ENCODE results near the gene ZSWIM1.

Gene ZSWIM1

DNA sequence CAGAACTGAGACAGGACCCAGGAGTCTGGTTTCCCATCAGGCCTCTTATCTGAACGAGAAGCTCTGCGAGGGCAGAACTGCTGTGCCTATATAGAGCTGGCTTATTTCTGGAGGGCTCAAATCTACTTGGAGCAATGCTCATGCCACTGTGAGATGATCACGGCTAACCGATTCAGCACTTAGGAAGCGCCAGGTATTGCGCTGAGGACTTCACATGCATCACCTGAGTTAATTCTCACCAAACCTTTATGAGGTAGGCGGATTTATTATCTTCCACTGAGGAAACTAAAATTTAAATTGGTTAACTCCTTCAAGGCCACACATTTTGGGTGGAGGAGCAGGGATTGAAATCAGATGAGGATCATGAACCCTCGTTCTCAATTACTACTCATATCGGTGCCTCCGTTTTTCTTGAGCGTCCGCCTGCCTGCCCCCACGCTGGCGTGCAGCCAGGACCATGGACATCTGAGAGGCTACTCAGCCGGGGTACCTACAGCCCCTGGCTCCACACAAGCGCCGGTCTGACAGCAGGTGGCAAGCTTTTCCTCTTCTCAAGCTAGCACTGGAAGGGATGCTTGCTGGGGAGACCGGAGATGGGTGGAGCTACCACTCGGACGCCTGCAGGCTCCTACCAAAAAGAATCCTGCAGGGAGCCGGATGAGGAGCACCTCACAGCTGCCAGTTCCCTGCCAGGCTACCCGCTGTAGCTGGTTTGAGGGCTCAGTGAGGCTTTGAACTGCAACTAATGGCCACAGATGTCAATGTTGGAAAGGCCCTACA lies 52.4 kb downstream of the ZSWIM1 start:
- DNase-seq, result peak; percentile 85

DNA sequence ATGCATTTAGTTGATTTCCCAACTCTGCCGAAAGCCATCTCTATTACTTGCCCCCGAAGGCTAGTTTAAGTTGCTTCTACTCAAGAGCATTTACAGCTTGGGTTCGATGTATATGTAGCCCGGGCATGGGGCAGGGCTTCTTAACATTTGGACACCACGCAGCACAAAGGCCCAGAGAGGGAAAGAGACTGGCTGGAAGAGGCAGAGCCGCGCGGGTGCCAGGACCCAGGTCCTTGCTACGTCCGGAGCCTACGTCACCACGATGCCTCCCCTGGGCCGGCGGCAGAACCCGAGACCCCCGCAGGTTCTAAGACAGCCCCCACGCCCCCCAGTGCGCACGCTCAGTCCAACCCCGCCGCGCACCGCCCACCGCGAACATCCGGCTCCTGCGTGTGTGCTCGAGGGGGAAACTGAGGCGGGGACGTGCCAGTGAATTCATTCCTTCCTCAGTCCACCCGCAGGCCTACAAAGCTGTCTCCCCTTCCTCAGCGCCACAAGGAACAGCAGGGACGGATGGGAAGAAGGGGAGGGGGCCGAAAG lies 53.1 kb downstream of the ZSWIM1 start:
- DNase-seq, result no peak

Data from activated effector memory CD4-positive, alpha-beta T cell treated with anti-CD3 and anti-CD28 coated beads, Interleukin-2, amount 50 U/mL, for 16 hours (primary cell).